K562 (cell line): ENCODE measurements around the gene GTF2H4. TPM values are rescaled to one million over a fixed set of nuclear protein-coding genes. Genes with fewer than 3 reads are reported as not detected.

Experiments
- BCOR ChIP-seq: fragments of 450-650 bp; IDR thresholded peaks from 2 replicates; pipeline ENCODE4 v1.6.1; 2016
- CAMTA2 ChIP-seq: fragments of 250-450 bp; sonication (Bioruptor Pico); conservative IDR thresholded peaks from 2 replicates; pipeline ENCODE4 v1.5.1; 2022
- EP300 ChIP-seq: IDR thresholded peaks from 2 replicates; pipeline ENCODE4 v1.6.1; 2012; ENCODE audit warnings: low read length, improper control_type of control experiment
- ETS2 ChIP-seq: IDR thresholded peaks from 2 replicates; pipeline ENCODE4 v1.6.1; 2016; ENCODE audit warnings: borderline replicate concordance, missing genetic modification characterization, mild to moderate bottlenecking, moderate library complexity, missing compliant biosample characterization; ENCODE audit not compliant: poor library complexity, severe bottlenecking
- EWSR1 ChIP-seq: fragments of 450-650 bp; IDR thresholded peaks from 2 replicates; pipeline ENCODE4 v1.6.1; 2018; ENCODE audit warnings: borderline replicate concordance, mild to moderate bottlenecking, low read depth, moderate library complexity; ENCODE audit not compliant: partially characterized antibody
- HNRNPK ChIP-seq: fragments of 200-400 bp; formaldehyde crosslinking; IDR thresholded peaks from one replicate; pipeline ENCODE4 v1.6.1; 2018; ENCODE audit warnings: mild to moderate bottlenecking, low read depth, low read length; ENCODE audit not compliant: poor library complexity, severe bottlenecking
- HOXB6 ChIP-seq: fragments of 250-450 bp; sonication (Bioruptor Pico); IDR thresholded peaks from 2 replicates; pipeline ENCODE4 v1.5.1; 2022; ENCODE audit warnings: mild to moderate bottlenecking, borderline replicate concordance
- ILF3 ChIP-seq: fragments of 450-650 bp; IDR thresholded peaks from 2 replicates; pipeline ENCODE4 v1.6.1; 2018; ENCODE audit warnings: antibody characterized with exemption, mild to moderate bottlenecking, moderate library complexity, borderline replicate concordance
- MYC ChIP-seq, 2 experiments: fragments of 250-450 bp in 1 of 2; sonication (Bioruptor Pico) in 1 of 2; IDR thresholded peaks; 2 replicates each; pipeline versions ENCODE4 v1.5.1 to v1.6.1; 2012 to 2021; ENCODE audit warnings: low read depth in 2 of 2, borderline replicate concordance in 1 of 2, improper control_type of control experiment in 1 of 2, low read length in 1 of 2, mild to moderate bottlenecking in 1 of 2, moderate library complexity in 1 of 2
- RBM14 ChIP-seq: fragments of 200-400 bp; formaldehyde crosslinking; IDR thresholded peaks from 2 replicates; pipeline ENCODE4 v1.6.1; 2018; ENCODE audit warnings: low read depth, mild to moderate bottlenecking, low read length, moderate library complexity, borderline replicate concordance; ENCODE audit not compliant: insufficient read depth
- SETDB1 ChIP-seq: IDR thresholded peaks from one replicate; pipeline ENCODE4 v1.6.1; 2012; ENCODE audit warnings: low read length, control low read depth, inconsistent platforms
- SRF ChIP-seq, 2 experiments: fragments of 250-450, 450-650 bp in 1 of 2; sonication (Bioruptor Pico) in 1 of 2; sonication (generic) in 1 of 2; formaldehyde crosslinking; IDR thresholded peaks; 2 replicates each; pipeline versions ENCODE4 v1.5.0 to v1.5.1; 2020 to 2022; ENCODE audit warnings: mild to moderate bottlenecking in 1 of 2, missing genetic modification reagents in 1 of 2
- XRCC4 ChIP-seq: IDR thresholded peaks from one replicate; pipeline ENCODE4 v1.6.1; 2011; ENCODE audit not compliant: insufficient read depth, insufficient read length; ENCODE audit errors: extremely low read depth
- ZNF347 ChIP-seq: fragments of 450-650 bp; formaldehyde crosslinking; IDR thresholded peaks from 2 replicates; pipeline ENCODE4 v1.4.0; 2020; ENCODE audit warnings: low read depth, mild to moderate bottlenecking, moderate library complexity
- ZNF79 ChIP-seq: fragments of 250-450 bp; sonication (Bioruptor Pico); IDR thresholded peaks from 2 replicates; pipeline ENCODE4 v1.4.0; 2020; ENCODE audit warnings: low read depth, mild to moderate bottlenecking, moderate library complexity
- polyA plus RNA-seq, 8 experiments: library from polyadenylated mRNA; depleted of rRNA in 4 of 8; stranded (reverse) in 5 of 8; unstranded in 3 of 8; fragments of >200 nt; fragmentation: Nextera tagmentation in 2 of 8; fragmentation: Illumina TruSeq in 1 of 8; extraction: Ambion mirVana in 2 of 8; extraction: Trizol in 1 of 8; gene quantifications; 2 replicates each; pipeline versions ENCODE4 v1.2.1 to v1.2.3, GENCODE V29; 2011 to 2014; ENCODE audit warnings: inconsistent platforms in 1 of 8, missing spikeins in 1 of 8
- total RNA-seq, 7 experiments: library from RNA; depleted of rRNA in 6 of 7; stranded (reverse); fragments of >200 nt in 6 of 7; fragmentation: Illumina TruSeq in 2 of 7; extraction: Trizol in 2 of 7; gene quantifications; 2 replicates each; pipeline versions ENCODE4 v1.2.1 to v1.2.3, GENCODE V29; 2011 to 2021; ENCODE audit warnings: low replicate concordance in 1 of 7
- TF ChIP-seq, protein P1 (sequence below): fragments of 250-450 bp; sonication (Bioruptor Pico); IDR thresholded peaks from 2 replicates; pipeline ENCODE4 v1.5.0; 2021; ENCODE audit warnings: mild to moderate bottlenecking, moderate library complexity
- TF ChIP-seq, protein P2 (sequence below): fragments of 450-650 bp; formaldehyde crosslinking; conservative IDR thresholded peaks from 2 replicates; pipeline ENCODE4 v1.4.0; 2022; ENCODE audit warnings: mild to moderate bottlenecking, missing genetic modification characterization
- TF ChIP-seq, protein P3 (sequence below): sonication (generic); formaldehyde crosslinking; IDR thresholded peaks from 2 replicates; pipeline ENCODE4 v1.8.1; 2023; ENCODE audit warnings: mild to moderate bottlenecking, missing genetic modification reagents, moderate library complexity
- TF ChIP-seq, protein P4 (sequence below): fragments of 250-450 bp; sonication (Bioruptor Pico); IDR thresholded peaks from 2 replicates; pipeline ENCODE4 v1.8.0; 2022; ENCODE audit warnings: inconsistent platforms, mild to moderate bottlenecking, moderate library complexity, borderline replicate concordance

The GTF2H4 gene
- total and polyA plus RNA-seq, 9 of the 15 experiments (the other 6 are each of a cell fraction or from before 2014, with no cell fraction given): 3.6 to 86.1 (median 39.6) TPM

DNA sequence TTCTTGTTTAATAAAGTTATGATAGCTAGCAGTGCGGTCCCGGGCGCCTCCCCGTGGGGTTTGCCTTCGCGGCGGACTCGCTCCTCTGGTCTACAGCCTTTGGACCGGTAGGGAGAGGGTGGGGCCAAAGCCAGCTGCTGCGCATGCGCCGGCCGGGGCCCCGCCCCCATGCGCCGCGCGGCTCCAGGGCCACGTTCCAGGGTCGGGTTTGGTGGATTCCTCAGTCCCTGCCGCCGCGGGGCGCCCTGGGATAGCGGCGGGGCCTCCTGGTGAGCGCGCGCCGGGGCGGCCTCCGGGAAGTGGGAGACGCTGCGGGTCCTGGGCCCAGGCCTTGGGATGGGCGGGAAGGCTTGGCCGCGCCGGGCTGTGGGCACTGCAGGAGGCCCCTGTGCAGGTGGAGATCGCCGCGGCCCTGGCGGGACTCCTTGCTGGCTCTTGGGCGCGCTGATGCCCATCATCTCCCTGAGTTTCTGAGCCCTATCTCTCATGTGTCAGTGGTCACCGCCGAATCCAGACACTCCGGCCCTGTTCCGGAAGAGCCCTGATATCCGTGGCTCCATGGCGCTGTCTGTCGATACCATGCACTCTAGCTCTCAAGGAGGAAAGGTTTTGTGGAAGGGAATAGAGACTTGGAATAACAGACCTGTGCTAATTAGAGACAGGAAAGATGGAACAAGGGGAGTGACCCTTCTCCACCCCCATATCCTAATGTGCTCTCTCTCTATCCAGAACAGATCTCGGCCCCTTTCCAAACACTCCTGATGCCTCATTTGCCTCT lies 6.3 kb downstream of the GTF2H4 start, which contains the start of gene VARS2 (continued):
- TF ChIP-seq, protein P1, sequence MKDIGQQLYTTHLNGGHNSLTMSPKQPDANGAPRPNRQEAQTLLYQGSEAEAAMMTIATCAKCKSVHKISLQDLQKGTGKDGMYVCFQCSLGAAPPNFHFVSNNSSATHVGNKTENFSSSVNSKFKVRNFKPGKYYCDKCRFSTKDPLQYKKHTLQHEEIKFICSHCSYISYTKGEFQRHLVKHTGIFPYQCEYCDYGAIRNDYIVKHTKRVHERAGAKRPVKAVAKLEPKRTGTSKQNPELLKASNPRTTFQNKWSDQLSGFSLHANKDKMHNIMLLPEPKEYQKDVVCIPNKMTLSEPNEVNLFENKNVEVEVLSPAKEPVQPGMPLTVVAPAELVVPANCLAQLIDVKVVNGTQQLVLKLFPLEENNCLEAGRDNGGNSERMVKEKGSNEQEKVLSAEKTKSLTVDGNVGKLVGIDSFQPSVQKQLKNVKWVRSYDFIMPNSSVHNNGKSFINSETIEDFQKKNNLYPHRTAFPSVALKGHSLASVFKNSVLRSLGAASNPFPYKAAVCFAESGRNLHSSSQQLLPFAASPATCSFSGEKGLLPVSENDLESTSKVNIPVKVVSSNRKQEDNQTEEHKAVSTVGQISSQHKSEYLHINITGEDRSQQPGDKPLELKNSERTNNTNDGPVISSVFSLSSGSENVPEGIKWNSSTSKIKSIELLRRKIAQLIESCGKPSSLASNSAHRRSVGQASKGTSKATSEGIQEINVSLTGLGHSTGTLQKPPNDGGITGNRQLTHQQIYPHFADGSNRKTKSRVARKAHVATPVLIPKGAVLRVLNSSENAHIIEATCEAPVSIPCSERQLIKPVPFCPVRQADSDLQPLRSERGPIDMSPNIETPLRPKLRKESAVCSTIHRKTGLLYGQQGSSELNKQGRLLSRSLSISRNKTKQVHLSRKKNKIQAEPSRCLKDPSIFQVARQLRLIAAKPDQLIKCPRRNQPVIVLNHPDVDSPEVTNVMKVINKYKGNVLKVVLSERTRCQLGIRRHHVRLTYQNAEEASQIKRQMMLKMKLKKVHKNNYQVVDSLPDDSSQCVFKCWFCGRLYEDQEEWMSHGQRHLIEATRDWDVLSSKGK (CRISPR knock-in tag): no peak
- TF ChIP-seq MYC (IDR thresholded peaks at IDR 0.05; ENCODE audit: low read depth, low read length): peak; percentile 97
- peak; percentile 54; the same call in 1 of the 2 replicates for TF ChIP-seq MYC (CRISPR knock-in tag; IDR thresholded peaks at IDR 0.05; ENCODE audit: borderline replicate concordance, low read depth)
- TF ChIP-seq SETDB1: no peak
- TF ChIP-seq SRF (CRISPR knock-in tag; IDR thresholded peaks at IDR 0.05): no peak
- no peak for TF ChIP-seq BCOR
- TF ChIP-seq ETS2: no peak
- TF ChIP-seq HNRNPK: no peak
- TF ChIP-seq XRCC4: no peak
- TF ChIP-seq HOXB6 (CRISPR knock-in tag): no peak
- TF ChIP-seq EP300: peak; percentile 30; the same call in 1 of the 2 replicates
- no peak for TF ChIP-seq EWSR1
- no peak for TF ChIP-seq ZNF79 (CRISPR knock-in tag)
- TF ChIP-seq CAMTA2 (CRISPR knock-in tag): peak; percentile 95
- TF ChIP-seq, protein P2, sequence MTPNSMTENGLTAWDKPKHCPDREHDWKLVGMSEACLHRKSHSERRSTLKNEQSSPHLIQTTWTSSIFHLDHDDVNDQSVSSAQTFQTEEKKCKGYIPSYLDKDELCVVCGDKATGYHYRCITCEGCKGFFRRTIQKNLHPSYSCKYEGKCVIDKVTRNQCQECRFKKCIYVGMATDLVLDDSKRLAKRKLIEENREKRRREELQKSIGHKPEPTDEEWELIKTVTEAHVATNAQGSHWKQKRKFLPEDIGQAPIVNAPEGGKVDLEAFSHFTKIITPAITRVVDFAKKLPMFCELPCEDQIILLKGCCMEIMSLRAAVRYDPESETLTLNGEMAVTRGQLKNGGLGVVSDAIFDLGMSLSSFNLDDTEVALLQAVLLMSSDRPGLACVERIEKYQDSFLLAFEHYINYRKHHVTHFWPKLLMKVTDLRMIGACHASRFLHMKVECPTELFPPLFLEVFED: peak; percentile 69
- no peak for TF ChIP-seq RBM14
- no peak; the same call in 1 of the 2 replicates for TF ChIP-seq ILF3
- TF ChIP-seq, protein P3, sequence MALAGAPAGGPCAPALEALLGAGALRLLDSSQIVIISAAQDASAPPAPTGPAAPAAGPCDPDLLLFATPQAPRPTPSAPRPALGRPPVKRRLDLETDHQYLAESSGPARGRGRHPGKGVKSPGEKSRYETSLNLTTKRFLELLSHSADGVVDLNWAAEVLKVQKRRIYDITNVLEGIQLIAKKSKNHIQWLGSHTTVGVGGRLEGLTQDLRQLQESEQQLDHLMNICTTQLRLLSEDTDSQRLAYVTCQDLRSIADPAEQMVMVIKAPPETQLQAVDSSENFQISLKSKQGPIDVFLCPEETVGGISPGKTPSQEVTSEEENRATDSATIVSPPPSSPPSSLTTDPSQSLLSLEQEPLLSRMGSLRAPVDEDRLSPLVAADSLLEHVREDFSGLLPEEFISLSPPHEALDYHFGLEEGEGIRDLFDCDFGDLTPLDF: peak; percentile 72
- TF ChIP-seq ZNF347: 0 out of 2 replicates have a peak, but pooled peaks have one; percentile 50
- TF ChIP-seq, protein P4, sequence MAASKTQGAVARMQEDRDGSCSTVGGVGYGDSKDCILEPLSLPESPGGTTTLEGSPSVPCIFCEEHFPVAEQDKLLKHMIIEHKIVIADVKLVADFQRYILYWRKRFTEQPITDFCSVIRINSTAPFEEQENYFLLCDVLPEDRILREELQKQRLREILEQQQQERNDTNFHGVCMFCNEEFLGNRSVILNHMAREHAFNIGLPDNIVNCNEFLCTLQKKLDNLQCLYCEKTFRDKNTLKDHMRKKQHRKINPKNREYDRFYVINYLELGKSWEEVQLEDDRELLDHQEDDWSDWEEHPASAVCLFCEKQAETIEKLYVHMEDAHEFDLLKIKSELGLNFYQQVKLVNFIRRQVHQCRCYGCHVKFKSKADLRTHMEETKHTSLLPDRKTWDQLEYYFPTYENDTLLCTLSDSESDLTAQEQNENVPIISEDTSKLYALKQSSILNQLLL (CRISPR knock-in tag): no peak
